Panc1 (cell line): ENCODE measurements around the gene DAND5. TPM values are rescaled to one million over a fixed set of nuclear protein-coding genes. Genes with fewer than 3 reads are reported as not detected.

Experiments used
- ATAC-seq: fragments of 200-7000 bp; cut with Tn5 transposase; 2 replicates; pipeline ENCODE4 v1.9.1; 2020; ENCODE audit warnings: mild to moderate bottlenecking, moderate library complexity
- BruUV-seq: library from RNA; stranded (reverse); fragments of 400-500 nt; replicated peaks from 2 replicates; lab custom pipeline; 2021; lab: Mats Ljungman, UMichigan
- CTCF ChIA-PET: fragments of 300-600 bp; sonication (Branson Sonifier 250); formaldehyde crosslinking; loops from one replicate; lab custom pipeline; 2022; ENCODE audit warnings: antibody characterized with exemption; lab: Charles Lee
- POLR2A ChIA-PET: fragments of 300-600 bp; sonication (Branson Sonifier 250); formaldehyde crosslinking; loops from one replicate; lab custom pipeline; 2022; ENCODE audit warnings: antibody characterized with exemption; lab: Charles Lee
- DNase-seq: peaks from one replicate; pipeline ENCODE4 v3.0.0-alpha.2; 2010; ENCODE audit warnings: low read depth, low spot score
- H3K27ac ChIP-seq: 2 replicates; pipeline ENCODE4 v1.5.1; 2011; ENCODE audit warnings: mild to moderate bottlenecking, low read length, inconsistent platforms
- H3K27me3 ChIP-seq: fragments of 200-500 bp; sonication (Bioruptor generic); 2 replicates; pipeline ENCODE4 v1.6.0; 2014; ENCODE audit warnings: low read length, inconsistent platforms; ENCODE audit not compliant: control insufficient read depth, insufficient read depth
- H3K36me3 ChIP-seq: fragments of 200-500 bp; sonication (Bioruptor generic); 2 replicates; pipeline ENCODE4 v1.5.1; 2014; ENCODE audit warnings: inconsistent platforms, mild to moderate bottlenecking, low read length, moderate library complexity; ENCODE audit not compliant: control insufficient read depth, insufficient read depth
- H3K4me1 ChIP-seq: 2 replicates; pipeline ENCODE4 v1.5.1; 2011; ENCODE audit warnings: inconsistent platforms, mild to moderate bottlenecking, low read length, moderate library complexity; ENCODE audit not compliant: control insufficient read depth, insufficient read depth
- H3K4me3 ChIP-seq, 2 experiments: 2 replicates each; pipeline ENCODE4 v1.5.1; 2011 to 2012; ENCODE audit warnings: low read depth in 2 of 2, low read length in 2 of 2, mild to moderate bottlenecking in 2 of 2, inconsistent platforms in 1 of 2, moderate library complexity in 1 of 2
- H3K9me3 ChIP-seq: fragments of 200-500 bp; sonication (Bioruptor generic); 2 replicates; pipeline ENCODE4 v1.5.1; 2014; ENCODE audit warnings: low read depth, mild to moderate bottlenecking, inconsistent platforms, low read length, moderate library complexity; ENCODE audit not compliant: control insufficient read depth, insufficient read depth
- CTCF ChIP-seq: fragments of 450-650 bp; IDR thresholded peaks from 2 replicates; pipeline ENCODE4 v1.5.1; 2017; ENCODE audit warnings: mild to moderate bottlenecking
- POLR2AphosphoS5 ChIP-seq: IDR thresholded peaks from 2 replicates; pipeline ENCODE4 v1.6.1; 2012; ENCODE audit warnings: mild to moderate bottlenecking, low read depth, low read length, moderate library complexity
- REST ChIP-seq, 2 experiments: IDR thresholded peaks; 2 replicates each; pipeline ENCODE4 v1.6.1; 2011 to 2012; ENCODE audit warnings: low read depth in 2 of 2, control low read depth in 1 of 2, low read length in 1 of 2, mild to moderate bottlenecking in 1 of 2, moderate library complexity in 1 of 2; ENCODE audit not compliant: insufficient read depth in 1 of 2
- SIN3A ChIP-seq: IDR thresholded peaks from 2 replicates; pipeline ENCODE4 v1.6.1; 2012; ENCODE audit warnings: low read depth, mild to moderate bottlenecking, low read length, moderate library complexity, borderline replicate concordance; ENCODE audit not compliant: insufficient read depth
- TCF7L2 ChIP-seq: IDR thresholded peaks from 2 replicates; pipeline ENCODE4 v1.6.1; 2011; ENCODE audit warnings: mild to moderate bottlenecking, low read depth, low read length, inconsistent platforms
- in situ Hi-C: cut with HindIII; loops from 2 replicates; pipeline ENCODE4 v1.10.0; 2016; ENCODE audit warnings: low sequenced_read_pairs, low pct_unique_long_range_greater_than_20kb
- intact Hi-C: fragments of 100-400 bp; cut with micrococcal nuclease; formaldehyde crosslinking; loops from one replicate; pipeline ENCODE4 v1.10.0; 2022; ENCODE audit not compliant: unreplicated experiment
- total RNA-seq: library from RNA; stranded (reverse); gene quantifications from one replicate; pipeline ENCODE4 v1.2.1, GENCODE V29; 2021; ENCODE audit not compliant: unreplicated experiment

Gene DAND5
- total RNA-seq, 1 experiment from 2014 or later, result 0.54 TPM

- DNase-seq (no peak), ATAC-seq (no peak)
- no peak overlapping the region for H3K27ac ChIP-seq
- ChIA-PET POLR2A (no interaction called here), CTCF (no interaction called here)
- intact Hi-C loops (no loop called here), in situ Hi-C loops (no loop called here)
- H3K27me3 ChIP-seq, result no peaks in the 10 kb centered on the region
- BruUV-seq, result no TSS peak
- TF ChIP-seq TCF7L2 (no peak), CTCF (no peak), SIN3A (no peak), REST (IDR thresholded peaks at IDR 0.05; ENCODE audit: insufficient read depth in 1 of 2, low read depth in 2 of 2, low read length in 1 of 2) (no peak), POLR2AphosphoS5 (no peak)
- H3K36me3 ChIP-seq, result no peaks in the 10 kb centered on the region
- peaks cover 4% of the 10 kb centered on the region; the same call in 1 of the 2 replicates for H3K4me1 ChIP-seq
- H3K9me3 ChIP-seq, result no peaks in the 10 kb centered on the region
- no peak overlapping the region for H3K4me3 ChIP-seq
Measured at GRCh38 chr19:12990431-12990830, 21.1 kb downstream of the DAND5 start.

DNA sequence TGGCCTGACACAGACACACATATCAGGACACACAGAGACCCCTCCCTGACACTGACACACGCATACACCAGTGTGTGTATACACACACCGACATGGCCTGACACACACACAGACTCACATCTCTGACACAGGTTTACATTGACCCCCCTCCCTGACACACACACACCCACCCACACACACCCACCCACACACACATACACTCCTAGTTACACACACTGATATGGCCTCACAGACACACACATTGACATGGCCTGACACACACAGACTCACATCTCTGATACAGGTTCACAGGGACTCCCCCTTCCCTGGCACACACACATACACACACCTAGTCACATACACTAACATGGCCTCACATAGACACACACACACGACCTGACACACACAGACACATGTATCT is 21.5 kb downstream of the DAND5 start:
- ATAC-seq (no peak), DNase-seq (no peak)
- CTCF ChIA-PET, result no interaction called here
- peaks cover 4% of the 10 kb centered on the region; the same call in 1 of the 2 replicates for H3K4me1 ChIP-seq
- BruUV-seq, result no TSS peak
- in situ Hi-C loops, result no loop called here
- no peaks in the 10 kb centered on the region for H3K27me3 ChIP-seq
- POLR2A ChIA-PET, result no interaction called here
- no peaks in the 10 kb centered on the region for H3K36me3 ChIP-seq
- H3K4me3 ChIP-seq, result no peak overlapping the region
- TF ChIP-seq SIN3A (no peak), REST (IDR thresholded peaks at IDR 0.05; ENCODE audit: insufficient read depth in 1 of 2, low read depth in 2 of 2, low read length in 1 of 2) (no peak), POLR2AphosphoS5 (no peak), CTCF (no peak), TCF7L2 (no peak)
- H3K27ac ChIP-seq, result no peak overlapping the region
- no peaks in the 10 kb centered on the region for H3K9me3 ChIP-seq
- intact Hi-C loops, result no loop called here
